ENCODE data around the gene FAM185A.
"Not testable (repeated sequence)": the region's sequence is repeated elsewhere in the genome, so short reads cannot be mapped to it uniquely, and the experiment has no call there.

Gene FAM185A

DNA sequence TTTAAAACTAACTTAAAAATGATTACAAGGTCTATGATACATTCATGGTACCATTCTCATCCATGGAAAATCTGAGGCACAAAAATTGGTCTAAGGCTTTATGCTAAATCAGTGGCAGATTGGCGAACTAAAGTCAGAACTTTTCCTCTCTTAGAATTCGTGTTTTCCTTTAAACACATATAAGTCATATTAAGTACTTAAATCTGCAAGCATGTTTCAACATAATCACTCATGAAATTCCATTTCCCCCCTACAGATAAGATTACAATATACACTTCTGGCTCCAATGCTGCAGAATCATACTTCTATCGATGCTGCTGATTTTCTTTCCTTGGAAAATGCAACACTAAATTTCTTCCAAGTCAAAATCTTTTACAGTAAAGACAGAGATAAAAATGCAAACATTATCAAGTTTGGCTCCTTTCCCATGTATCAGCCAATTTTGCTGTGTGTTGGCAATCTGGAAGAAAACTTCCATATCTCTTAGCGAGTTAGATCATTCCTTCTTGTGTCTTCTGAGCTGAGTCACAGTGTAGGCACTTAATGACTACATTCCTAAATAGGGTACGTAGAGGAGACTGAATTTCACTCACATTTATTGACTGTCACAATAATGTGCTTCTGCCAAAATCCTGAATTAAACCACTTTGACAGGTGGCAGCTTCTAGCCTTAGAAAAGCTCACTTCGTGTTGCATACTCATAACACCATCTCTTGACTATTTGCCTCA lies 87.6 kb downstream of the FAM185A start:
- Histone ChIP-seq H3K27me3 (ENCODE audit: insufficient read depth, insufficient read length) (no peaks in the 10 kb centered on the region), H3K4me1 (ENCODE audit: insufficient read depth, insufficient read length) (no peaks in the 10 kb centered on the region), H3K9ac (ENCODE audit: insufficient read length, low read depth) (no peak overlapping the region), H3K9me3 (ENCODE audit: insufficient read depth, low read length) (no peaks in the 10 kb centered on the region), H3K36me3 (ENCODE audit: insufficient read depth, insufficient read length, low read length) (no peaks in the 10 kb centered on the region), H3K4me3 (ENCODE audit: insufficient read length, low read depth) (no peak overlapping the region)
- no peak for TF ChIP-seq SUZ12 (IDR thresholded peaks at IDR 0.05; ENCODE audit: extremely low read depth, insufficient read depth, insufficient read length)
- TF ChIP-seq YY1 (IDR thresholded peaks at IDR 0.05; ENCODE audit: insufficient read depth, insufficient read length) = no peak
- no peak for TF ChIP-seq ZNF274 (IDR thresholded peaks at IDR 0.05; ENCODE audit: low read depth, low read length)
- no peak for DNase-seq (ENCODE audit: low read depth, low spot score)

DNA sequence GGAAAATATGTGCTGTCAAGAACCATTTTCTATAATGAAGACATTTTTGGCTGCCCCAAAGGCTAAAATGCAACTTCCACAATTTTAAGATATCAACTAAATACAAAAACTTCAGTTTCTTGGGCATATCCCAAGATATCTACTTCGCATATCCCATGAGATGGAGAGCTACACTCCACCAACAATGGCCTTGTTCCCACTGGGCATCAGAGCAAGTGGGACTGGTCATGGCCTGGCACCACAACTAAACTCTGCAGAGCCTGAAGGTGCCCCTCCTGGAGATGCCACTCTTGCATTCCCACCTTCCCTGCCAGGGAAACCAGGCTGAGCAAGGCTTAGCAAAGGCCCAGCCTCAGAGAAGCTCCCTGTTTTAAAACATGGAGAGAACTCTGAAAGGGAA lies 88.2 kb downstream of the FAM185A start:
- Histone ChIP-seq H3K4me3 (ENCODE audit: insufficient read length, low read depth) (no peak overlapping the region), H3K4me1 (ENCODE audit: insufficient read depth, insufficient read length) (no peaks in the 10 kb centered on the region), H3K9me3 (ENCODE audit: insufficient read depth, low read length) (no peaks in the 10 kb centered on the region), H3K9ac (ENCODE audit: insufficient read length, low read depth) (no peak overlapping the region), H3K27me3 (ENCODE audit: insufficient read depth, insufficient read length) (no peaks in the 10 kb centered on the region), H3K36me3 (ENCODE audit: insufficient read depth, insufficient read length, low read length) (no peaks in the 10 kb centered on the region)
- TF ChIP-seq ZNF274 (IDR thresholded peaks at IDR 0.05; ENCODE audit: low read depth, low read length) (no peak), SUZ12 (IDR thresholded peaks at IDR 0.05; ENCODE audit: extremely low read depth, insufficient read depth, insufficient read length) (no peak), YY1 (IDR thresholded peaks at IDR 0.05; ENCODE audit: insufficient read depth, insufficient read length) (no peak)
- no peak for DNase-seq (ENCODE audit: low read depth, low spot score)

DNA sequence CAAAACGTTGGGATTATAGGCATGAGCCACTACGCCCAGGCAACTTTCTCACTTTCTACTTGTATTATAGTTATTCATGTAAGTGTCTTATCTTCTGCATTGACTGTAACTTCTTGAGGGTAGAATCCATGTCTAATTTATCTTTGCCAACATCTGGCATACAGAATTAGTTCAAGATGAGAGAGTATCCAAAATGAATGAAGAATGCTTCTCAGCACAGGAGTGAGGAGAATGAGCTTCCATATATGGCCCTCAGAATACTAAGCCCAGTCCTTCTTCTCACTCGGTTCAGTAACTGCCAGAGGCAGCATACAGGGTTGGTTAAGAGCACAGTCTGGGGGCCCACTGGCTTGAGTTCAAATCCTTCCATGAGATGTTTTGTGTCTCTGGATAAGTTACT lies 89.0 kb downstream of the FAM185A start:
- no peak for TF ChIP-seq SUZ12 (IDR thresholded peaks at IDR 0.05; ENCODE audit: extremely low read depth, insufficient read depth, insufficient read length)
- no peak for TF ChIP-seq YY1 (IDR thresholded peaks at IDR 0.05; ENCODE audit: insufficient read depth, insufficient read length)
- Histone ChIP-seq H3K9me3 (ENCODE audit: insufficient read depth, low read length) (no peaks in the 10 kb centered on the region), H3K9ac (ENCODE audit: insufficient read length, low read depth) (no peak overlapping the region), H3K4me3 (ENCODE audit: insufficient read length, low read depth) (no peak overlapping the region), H3K36me3 (ENCODE audit: insufficient read depth, insufficient read length, low read length) (no peaks in the 10 kb centered on the region), H3K4me1 (ENCODE audit: insufficient read depth, insufficient read length) (no peaks in the 10 kb centered on the region), H3K27me3 (ENCODE audit: insufficient read depth, insufficient read length) (no peaks in the 10 kb centered on the region)
- no peak for DNase-seq (ENCODE audit: low read depth, low spot score)

DNA sequence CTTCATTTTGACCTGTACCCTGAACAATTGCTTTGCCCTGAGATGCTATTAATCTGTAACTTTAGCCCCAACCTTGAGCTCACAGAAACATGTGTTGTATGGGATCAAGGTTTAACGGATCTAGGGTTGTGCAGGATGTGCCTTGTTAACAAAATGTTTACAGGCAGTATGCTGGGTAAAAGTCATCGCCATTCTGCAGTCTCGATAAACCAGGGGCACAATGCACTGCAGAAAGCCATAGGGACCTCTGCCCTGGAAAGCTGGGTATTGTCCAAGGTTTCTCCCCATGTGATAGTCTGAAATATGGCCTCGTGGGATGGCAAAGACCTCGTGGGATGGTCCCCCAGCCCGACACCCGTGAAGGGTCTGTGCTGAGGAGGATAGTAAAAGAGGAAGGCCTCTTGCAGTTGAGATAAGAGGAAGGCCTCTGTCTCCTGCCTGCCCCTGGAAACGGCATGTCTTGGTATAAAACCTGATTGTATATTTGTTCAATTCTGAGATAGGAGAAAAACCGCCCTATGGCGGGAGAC lies 89.8 kb downstream of the FAM185A start:
- not testable (repeated sequence) for H3K9ac ChIP-seq (ENCODE audit: insufficient read length, low read depth); H3K36me3 ChIP-seq (ENCODE audit: insufficient read depth, insufficient read length, low read length); H3K4me3 ChIP-seq (ENCODE audit: insufficient read length, low read depth); H3K9me3 ChIP-seq (ENCODE audit: insufficient read depth, low read length); H3K27me3 ChIP-seq (ENCODE audit: insufficient read depth, insufficient read length); DNase-seq (ENCODE audit: low read depth, low spot score); H3K4me1 ChIP-seq (ENCODE audit: insufficient read depth, insufficient read length)

DNA sequence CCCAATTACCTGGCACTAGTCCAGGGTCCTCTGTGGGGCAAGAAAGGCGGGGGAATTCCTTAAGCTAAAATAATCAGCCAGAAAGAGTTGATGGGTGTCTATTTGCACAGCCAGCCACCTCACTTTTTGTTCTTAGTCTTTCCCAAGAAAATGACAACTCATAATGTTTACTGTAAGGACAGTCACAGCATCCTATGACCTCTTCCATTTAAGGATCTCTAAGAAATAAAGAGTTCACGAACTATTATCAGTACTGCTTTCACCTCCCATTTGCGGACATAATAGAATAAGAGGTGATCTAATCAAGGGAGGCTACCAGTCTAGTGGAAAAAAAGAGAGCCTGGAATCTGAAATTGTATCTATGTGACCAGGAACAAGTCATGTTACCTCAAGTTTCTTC lies 91.6 kb downstream of the FAM185A start:
- Histone ChIP-seq H3K9me3 (ENCODE audit: insufficient read depth, low read length) (no peaks in the 10 kb centered on the region), H3K4me1 (ENCODE audit: insufficient read depth, insufficient read length) (no peaks in the 10 kb centered on the region), H3K36me3 (ENCODE audit: insufficient read depth, insufficient read length, low read length) (no peaks in the 10 kb centered on the region), H3K9ac (ENCODE audit: insufficient read length, low read depth) (no peak overlapping the region), H3K27me3 (ENCODE audit: insufficient read depth, insufficient read length) (no peaks in the 10 kb centered on the region), H3K4me3 (ENCODE audit: insufficient read length, low read depth) (no peak overlapping the region)
- TF ChIP-seq ZNF274 (IDR thresholded peaks at IDR 0.05; ENCODE audit: low read depth, low read length) (no peak), SUZ12 (IDR thresholded peaks at IDR 0.05; ENCODE audit: extremely low read depth, insufficient read depth, insufficient read length) (no peak), YY1 (IDR thresholded peaks at IDR 0.05; ENCODE audit: insufficient read depth, insufficient read length) (no peak)
- DNase-seq (ENCODE audit: low read depth, low spot score) = no peak

DNA sequence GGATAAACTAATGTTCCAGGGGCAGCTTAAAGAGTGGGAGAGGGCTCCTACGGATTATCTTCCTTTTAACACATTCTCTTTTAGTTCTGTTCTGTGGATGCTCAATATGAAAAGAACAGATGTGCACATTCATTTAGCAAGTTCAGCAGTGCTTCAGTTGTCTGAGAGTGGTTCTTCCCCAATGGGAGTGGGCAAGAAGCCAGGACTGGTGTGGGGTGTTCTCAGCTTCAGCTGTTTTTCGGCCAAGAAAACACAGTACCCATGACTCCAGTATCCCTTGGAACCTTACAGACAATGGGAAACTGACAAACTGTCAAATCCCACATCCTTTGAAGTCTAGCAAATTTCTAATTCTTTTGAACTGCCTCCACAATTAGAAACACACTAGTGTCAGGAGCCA lies 92.5 kb downstream of the FAM185A start:
- TF ChIP-seq YY1 (IDR thresholded peaks at IDR 0.05; ENCODE audit: insufficient read depth, insufficient read length) (no peak), ZNF274 (IDR thresholded peaks at IDR 0.05; ENCODE audit: low read depth, low read length) (no peak), SUZ12 (IDR thresholded peaks at IDR 0.05; ENCODE audit: extremely low read depth, insufficient read depth, insufficient read length) (no peak)
- Histone ChIP-seq H3K36me3 (ENCODE audit: insufficient read depth, insufficient read length, low read length) (no peaks in the 10 kb centered on the region), H3K27me3 (ENCODE audit: insufficient read depth, insufficient read length) (no peaks in the 10 kb centered on the region), H3K9ac (ENCODE audit: insufficient read length, low read depth) (no peak overlapping the region), H3K4me1 (ENCODE audit: insufficient read depth, insufficient read length) (no peaks in the 10 kb centered on the region), H3K9me3 (ENCODE audit: insufficient read depth, low read length) (no peaks in the 10 kb centered on the region), H3K4me3 (ENCODE audit: insufficient read length, low read depth) (no peak overlapping the region)
- DNase-seq (ENCODE audit: low read depth, low spot score) = no peak

DNA sequence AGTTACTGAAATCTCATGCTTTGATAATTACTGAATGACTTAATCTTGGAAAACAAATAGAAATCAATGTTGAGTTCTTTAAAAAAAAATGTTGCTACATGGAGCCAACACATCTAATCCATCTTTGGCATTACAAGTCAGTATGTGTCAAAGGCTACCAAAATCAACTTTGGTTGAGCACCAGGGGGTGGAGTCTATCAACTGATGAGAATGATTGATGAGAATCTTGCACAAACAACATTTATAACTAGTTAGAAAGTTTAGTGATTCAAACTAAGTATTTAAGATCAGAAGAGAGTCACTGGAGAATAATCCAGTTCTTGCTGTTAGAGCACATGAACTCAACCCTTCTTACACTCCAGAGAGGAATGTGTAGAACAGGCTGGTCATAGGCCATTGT lies 93.5 kb downstream of the FAM185A start:
- DNase-seq (ENCODE audit: low read depth, low spot score) = no peak
- TF ChIP-seq ZNF274 (IDR thresholded peaks at IDR 0.05; ENCODE audit: low read depth, low read length) (no peak), YY1 (IDR thresholded peaks at IDR 0.05; ENCODE audit: insufficient read depth, insufficient read length) (no peak), SUZ12 (IDR thresholded peaks at IDR 0.05; ENCODE audit: extremely low read depth, insufficient read depth, insufficient read length) (no peak)
- H3K9me3 ChIP-seq (ENCODE audit: insufficient read depth, low read length) = no peaks in the 10 kb centered on the region
- no peak overlapping the region for H3K9ac ChIP-seq (ENCODE audit: insufficient read length, low read depth)
- H3K4me1 ChIP-seq (ENCODE audit: insufficient read depth, insufficient read length) = no peaks in the 10 kb centered on the region
- H3K4me3 ChIP-seq (ENCODE audit: insufficient read length, low read depth) = no peak overlapping the region
- no peaks in the 10 kb centered on the region for H3K27me3 ChIP-seq (ENCODE audit: insufficient read depth, insufficient read length)
- H3K36me3 ChIP-seq (ENCODE audit: insufficient read depth, insufficient read length, low read length) = no peaks in the 10 kb centered on the region

Data from NT2/D1 (cell line).